ENCODE measurements around the gene TBRG4.

Gene TBRG4

GRCh38 chr7:45074528-45075354 lies 36.8 kb downstream of the TBRG4 start:
- DNase-seq (ENCODE audit: low spot score): no peak

GRCh38 chr7:45073786-45074527 lies 37.5 kb downstream of the TBRG4 start:
- no peak for DNase-seq (ENCODE audit: low spot score)

GRCh38 chr7:45073031-45073785 lies 38.3 kb downstream of the TBRG4 start:
- no peak for DNase-seq (ENCODE audit: low spot score)

- no peak for DNase-seq (ENCODE audit: low spot score)
Observed at GRCh38 chr7:45072131-45073030, 39.1 kb downstream of the TBRG4 start.

GRCh38 chr7:45071528-45071927 lies 40.0 kb downstream of the TBRG4 start:
- DNase-seq (ENCODE audit: low spot score): no peak

GRCh38 chr7:45070254-45070642 lies 41.2 kb downstream of the TBRG4 start:
- no peak for DNase-seq (ENCODE audit: low spot score)

- no peak for DNase-seq (ENCODE audit: low spot score)
Observed at GRCh38 chr7:45069444-45070253, 41.8 kb downstream of the TBRG4 start.

- no peak for DNase-seq (ENCODE audit: low spot score)
Observed at GRCh38 chr7:45068236-45069023, 43.1 kb downstream of the TBRG4 start.

- DNase-seq (ENCODE audit: low spot score): no peak
Observed at GRCh38 chr7:45067582-45067981, 43.9 kb downstream of the TBRG4 start.

GRCh38 chr7:45066409-45066808 lies 45.1 kb downstream of the TBRG4 start:
- DNase-seq (ENCODE audit: low spot score): no peak

- DNase-seq (ENCODE audit: low spot score): no peak
Observed at GRCh38 chr7:45065031-45065995, 46.2 kb downstream of the TBRG4 start.

- no peak for DNase-seq (ENCODE audit: low spot score)
Observed at GRCh38 chr7:45064047-45064725, 47.3 kb downstream of the TBRG4 start.

GRCh38 chr7:45061806-45062425 lies 49.6 kb downstream of the TBRG4 start:
- DNase-seq (ENCODE audit: low spot score): no peak

- DNase-seq (ENCODE audit: low spot score): no peak
Observed at GRCh38 chr7:45061352-45061751, 50.1 kb downstream of the TBRG4 start.

GRCh38 chr7:45060295-45060694 lies 51.2 kb downstream of the TBRG4 start:
- no peak for DNase-seq (ENCODE audit: low spot score)

- no peak for DNase-seq (ENCODE audit: low spot score)
Observed at GRCh38 chr7:45057878-45058277, 53.6 kb downstream of the TBRG4 start.

GRCh38 chr7:45055594-45056219 lies 55.8 kb downstream of the TBRG4 start:
- DNase-seq (ENCODE audit: low spot score): no peak

All from CD4-positive, alpha-beta T cell treated with Interleukin-15 for 4 hours (primary cell).